Measurements from ENCODE around the gene RNF224.

The RNF224 gene

GRCh38 chr9:137191691-137192447, 35.4 kb upstream of the RNF224 start:
- DNase-seq (ENCODE audit: low spot score) (no peak), FAIRE-seq (no peak)

GRCh38 chr9:137192448-137192780, 34.9 kb upstream of the RNF224 start:
- FAIRE-seq (no peak), DNase-seq (ENCODE audit: low spot score) (no peak)

GRCh38 chr9:137192859-137193258, 34.4 kb upstream of the RNF224 start:
- DNase-seq (ENCODE audit: low spot score) (no peak), FAIRE-seq (no peak)

- no peak for FAIRE-seq
- DNase-seq (ENCODE audit: low spot score): no peak
Observed at GRCh38 chr9:137193771-137194170, 33.5 kb upstream of the RNF224 start.

- no peak for FAIRE-seq
- DNase-seq (ENCODE audit: low spot score): peak; percentile 10
Observed at GRCh38 chr9:137194388-137194787, 32.9 kb upstream of the RNF224 start.

GRCh38 chr9:137194909-137195308, 32.4 kb upstream of the RNF224 start:
- DNase-seq (ENCODE audit: low spot score) (no peak), FAIRE-seq (no peak)

GRCh38 chr9:137195525-137196220, 31.6 kb upstream of the RNF224 start:
- FAIRE-seq (no peak), DNase-seq (ENCODE audit: low spot score) (no peak)

GRCh38 chr9:137198051-137198901, 29.0 kb upstream of the RNF224 start:
- no peak for FAIRE-seq

GRCh38 chr9:137198902-137199283, 28.4 kb upstream of the RNF224 start:
- FAIRE-seq (no peak), DNase-seq (ENCODE audit: low spot score) (no peak)

More at GRCh38 chr9:137198051-137198901, 29.0 kb upstream of the RNF224 start:
- no peak for DNase-seq (ENCODE audit: low spot score)

- DNase-seq (ENCODE audit: low spot score) (no peak), FAIRE-seq (no peak)
Observed at GRCh38 chr9:137199411-137200121, 27.7 kb upstream of the RNF224 start.

- peak; percentile 83 for FAIRE-seq
- peak; percentile 97 for DNase-seq (ENCODE audit: low spot score)
Observed at GRCh38 chr9:137200311-137201204, 26.7 kb upstream of the RNF224 start, which contains the start of gene TPRN. Gene TPRN, minus strand, starts transcription at chr9:137200741. Its CDS starts 30 bp downstream, at chr9:137200711.

GRCh38 chr9:137201205-137201868, 26.0 kb upstream of the RNF224 start:
- FAIRE-seq (no peak), DNase-seq (ENCODE audit: low spot score) (no peak)

GRCh38 chr9:137202966-137203365, 24.3 kb upstream of the RNF224 start:
- no peak for FAIRE-seq
- DNase-seq (ENCODE audit: low spot score): no peak

GRCh38 chr9:137204731-137205125, 22.6 kb upstream of the RNF224 start:
- FAIRE-seq (no peak), DNase-seq (ENCODE audit: low spot score) (no peak)

- FAIRE-seq (no peak), DNase-seq (ENCODE audit: low spot score) (peak; percentile 64)
Observed at GRCh38 chr9:137205126-137206069, 21.9 kb upstream of the RNF224 start, which contains the start of the genes NDOR1 and TMEM203. Gene NDOR1, plus strand, starts transcription at chr9:137205700. Its CDS starts 78 bp downstream, at chr9:137205778. Gene TMEM203, minus strand, starts transcription at chr9:137205648. Its CDS starts 234 bp downstream, at chr9:137205414.

GRCh38 chr9:137206602-137207001, 20.7 kb upstream of the RNF224 start:
- FAIRE-seq (no peak), DNase-seq (ENCODE audit: low spot score) (no peak)

GRCh38 chr9:137211532-137211931, 15.8 kb upstream of the RNF224 start:
- no peak for FAIRE-seq

GRCh38 chr9:137212520-137212919, 14.8 kb upstream of the RNF224 start:
- no peak for FAIRE-seq
- no peak for DNase-seq (ENCODE audit: low spot score)

More at GRCh38 chr9:137211532-137211931, 15.8 kb upstream of the RNF224 start:
- no peak for DNase-seq (ENCODE audit: low spot score)
